ENCODE measurements around the gene MLKL.
A peak's percentile ranks its signal among the peaks of the same experiment; 100 is the strongest.
"Not testable (repeated sequence)": the region's sequence is repeated elsewhere in the genome, so short reads cannot be mapped to it uniquely, and the experiment has no call there.

The MLKL gene

DNA sequence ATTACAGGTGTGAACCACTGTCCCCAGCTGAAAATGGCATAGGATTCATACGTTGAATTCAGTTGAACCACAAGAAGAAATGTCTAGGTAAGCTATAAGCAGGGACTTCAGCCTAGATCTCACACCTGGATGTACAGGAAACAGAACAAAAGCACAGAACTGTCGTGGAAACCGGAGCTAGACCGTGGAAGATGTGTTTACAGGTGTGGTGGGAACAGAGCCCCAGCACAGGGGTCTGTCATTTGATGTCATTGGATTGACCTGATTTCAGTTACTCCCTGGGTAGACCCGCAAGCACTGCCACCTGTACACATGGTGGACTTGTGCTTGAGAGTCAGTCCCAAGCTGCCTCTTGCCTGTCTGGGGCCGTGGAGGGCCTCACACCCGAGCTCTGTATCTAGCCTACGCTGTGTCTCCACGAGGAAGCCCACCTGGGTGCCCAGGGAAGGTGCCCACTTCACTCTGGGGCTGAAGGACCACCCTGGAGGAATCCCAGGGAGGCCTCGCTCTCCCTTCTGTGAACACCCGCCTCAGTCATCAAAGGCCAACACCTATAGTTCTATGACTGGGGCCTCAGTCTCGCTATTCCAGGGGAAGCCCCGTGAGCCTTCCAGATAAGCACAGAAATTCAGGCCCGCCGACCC is 32.2 kb upstream of the MLKL start:
- no peak for DNase-seq (ENCODE audit: low read depth)

DNA sequence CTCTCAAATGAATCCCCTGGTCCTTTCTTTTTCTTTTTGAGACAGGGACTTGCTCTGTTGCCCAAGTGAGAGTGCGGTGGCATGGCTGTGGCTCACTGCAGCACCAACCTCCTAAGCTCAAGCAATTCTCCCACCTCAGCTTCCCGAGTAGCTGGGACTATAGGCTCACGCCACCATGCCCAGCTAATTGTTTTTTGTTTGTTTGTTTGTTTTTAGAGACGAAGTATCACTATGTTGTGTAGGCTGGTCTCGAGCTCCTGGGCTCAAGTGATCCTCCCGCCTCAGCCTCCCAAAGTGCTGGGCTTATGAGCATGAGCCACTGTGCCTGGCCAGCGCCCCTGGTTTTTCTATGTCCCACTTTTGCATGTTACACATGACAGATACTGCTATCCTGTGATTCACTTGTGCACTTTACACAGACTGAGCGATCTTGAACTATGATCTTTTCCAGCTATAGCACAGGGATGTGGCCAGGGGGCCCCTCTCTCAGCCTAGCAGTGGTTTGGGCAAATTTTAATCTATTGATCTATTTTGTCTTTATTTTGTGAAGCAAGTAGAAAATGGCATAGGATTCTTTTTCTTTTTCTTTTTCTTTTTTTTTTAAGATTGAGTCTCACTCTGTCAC is 31.3 kb upstream of the MLKL start:
- no peak for DNase-seq (ENCODE audit: low read depth)

DNA sequence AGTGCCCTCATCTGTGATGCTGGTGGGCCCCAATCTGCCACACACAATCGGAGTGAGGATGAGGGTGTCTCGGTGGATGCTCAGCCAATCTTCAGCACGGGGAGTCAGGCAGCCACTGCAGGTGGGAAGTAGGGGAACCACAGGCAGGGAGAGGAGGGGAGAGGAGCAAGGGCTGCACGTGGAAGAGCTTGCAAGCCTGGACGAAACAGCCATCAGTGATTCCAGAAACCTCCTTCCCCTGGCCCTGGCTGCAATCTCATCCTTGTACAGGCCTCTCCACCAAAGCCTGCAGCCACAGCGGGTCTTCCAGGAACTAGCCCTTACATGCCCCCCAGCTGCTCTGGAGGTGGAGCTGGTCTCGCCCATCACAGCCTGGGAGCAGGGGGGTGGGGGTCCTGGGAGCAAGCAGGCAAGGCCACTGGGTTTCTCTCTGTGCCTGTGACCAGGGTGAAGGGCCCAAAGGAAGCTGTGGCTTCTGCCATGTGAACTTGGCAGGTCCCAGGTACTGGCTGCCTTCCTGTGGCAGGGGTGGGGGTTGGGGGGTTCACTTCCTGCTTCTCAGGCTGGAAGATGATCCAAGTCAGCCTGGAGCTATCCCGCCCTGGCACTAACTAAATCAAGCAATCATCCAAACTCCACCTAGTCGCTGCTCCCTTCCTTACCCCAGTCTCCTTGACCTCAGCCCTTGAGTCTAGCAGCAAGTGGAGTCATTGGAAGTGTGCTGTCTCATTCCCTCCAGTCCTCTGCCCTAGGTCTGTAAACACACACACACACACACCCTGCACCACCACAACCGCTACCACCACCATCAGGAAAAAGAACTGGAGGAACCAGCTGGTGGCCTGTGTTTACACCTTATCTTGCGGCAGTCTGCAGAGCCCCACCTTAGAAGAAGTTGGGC is 29.4 kb upstream of the MLKL start:
- no peak for DNase-seq (ENCODE audit: low read depth)

GRCh38 chr16:74727903-74728302 is 27.2 kb upstream of the MLKL start:
- DNase-seq (ENCODE audit: low read depth): no peak

- no peak for DNase-seq (ENCODE audit: low read depth)
Observed at GRCh38 chr16:74726716-74727115, 26.1 kb upstream of the MLKL start.

DNA sequence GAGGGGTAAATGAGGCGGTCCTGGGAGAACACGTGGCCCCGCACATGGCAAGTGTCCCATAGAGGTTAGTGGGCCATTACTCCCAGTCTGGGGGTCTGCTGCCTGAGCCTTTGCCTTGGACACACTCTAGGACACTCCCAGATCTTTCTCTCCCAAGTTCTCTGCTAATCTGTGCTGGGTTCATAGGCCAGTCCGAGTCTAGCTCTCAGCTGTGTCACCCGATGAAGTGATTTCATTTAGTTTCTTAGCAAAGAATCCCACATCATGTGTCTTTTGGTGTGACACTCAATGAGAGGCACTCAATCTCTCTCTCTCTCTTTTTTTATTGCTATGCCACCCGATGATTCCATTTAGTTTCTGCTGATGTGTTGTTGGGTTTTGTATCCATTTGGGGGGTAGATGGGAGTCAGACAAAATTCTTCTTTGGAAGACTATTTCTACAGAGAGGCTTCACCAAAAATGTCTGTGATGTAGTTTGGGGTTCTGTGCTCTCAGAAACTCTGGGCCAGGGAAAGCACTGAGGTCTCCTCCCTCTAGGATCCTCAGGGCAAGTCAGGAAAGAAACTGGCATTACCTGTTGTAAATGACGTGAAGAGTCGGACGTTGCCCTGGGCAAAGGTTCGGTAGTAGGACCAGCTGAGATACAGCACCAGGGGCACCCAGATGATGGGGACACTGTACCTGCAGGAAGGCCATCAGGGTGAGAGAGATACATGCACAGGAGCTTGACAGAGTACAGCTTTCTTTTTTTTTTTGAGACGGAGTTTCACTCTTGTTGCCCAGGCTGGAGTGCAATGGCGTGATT is 25.2 kb upstream of the MLKL start:
- no peak for DNase-seq (ENCODE audit: low read depth)

- DNase-seq (ENCODE audit: low read depth): peak; percentile 36
Observed at GRCh38 chr16:74724820-74725549, 24.3 kb upstream of the MLKL start.

DNA sequence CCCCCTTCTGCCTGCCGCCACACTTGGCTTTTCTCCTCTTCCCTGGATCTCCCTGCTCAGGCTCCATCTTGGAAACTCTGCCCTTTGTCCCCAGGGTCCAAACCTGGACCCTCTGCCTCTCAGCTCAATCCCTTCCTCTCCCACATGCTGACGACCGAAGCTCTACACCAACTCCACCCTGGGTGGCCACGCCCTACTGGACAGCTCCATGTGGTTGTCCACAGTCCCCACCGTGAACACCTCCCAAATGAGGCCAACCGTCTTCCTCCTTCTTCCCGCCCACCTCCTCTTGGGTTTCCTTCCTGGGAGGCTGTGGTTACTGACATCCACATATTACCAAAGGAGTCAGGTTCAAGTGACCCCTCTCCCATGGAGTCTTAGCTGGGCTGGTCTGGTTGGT is 22.6 kb upstream of the MLKL start:
- DNase-seq (ENCODE audit: low read depth): no peak

- DNase-seq (ENCODE audit: low read depth): not testable (repeated sequence)
Observed at GRCh38 chr16:74722156-74722555, 21.5 kb upstream of the MLKL start.

DNA sequence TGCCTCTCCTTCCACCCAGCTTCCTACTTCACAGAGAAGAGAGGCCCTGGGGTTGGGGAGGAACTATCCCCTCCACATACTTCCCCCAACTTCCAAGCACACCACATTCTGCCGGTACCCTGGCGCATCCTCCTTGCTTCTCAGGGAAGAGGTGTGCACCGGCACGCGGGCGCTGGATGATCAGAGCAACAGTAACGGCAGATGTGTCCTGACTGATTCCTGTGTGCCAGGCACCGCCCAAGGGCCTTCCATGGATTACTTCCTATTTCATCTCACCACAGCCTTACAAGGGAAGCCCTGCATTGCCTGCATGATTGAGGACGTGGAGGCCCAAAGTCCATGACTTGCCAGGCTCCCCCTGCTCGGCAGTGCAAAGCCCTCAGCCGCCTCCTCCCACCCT is 21.1 kb upstream of the MLKL start:
- DNase-seq (ENCODE audit: low read depth): no peak

DNA sequence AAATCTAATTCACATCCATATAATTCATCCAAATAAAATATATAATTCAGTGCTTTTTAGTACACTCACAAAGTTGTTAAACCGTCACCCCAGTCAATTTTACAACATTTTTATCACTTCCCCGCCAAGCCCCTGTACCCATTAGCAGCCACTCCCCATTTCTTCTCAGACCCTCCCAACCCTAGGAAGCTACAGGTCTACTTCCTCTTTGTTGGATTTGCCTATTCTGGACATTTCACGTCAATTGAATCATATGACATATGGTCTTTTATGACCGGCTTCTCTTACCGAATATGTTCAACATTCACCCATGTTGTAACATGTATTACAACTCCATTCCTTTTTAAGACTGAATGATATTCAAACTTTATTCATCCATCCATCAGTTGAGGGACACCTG is 19.9 kb upstream of the MLKL start:
- DNase-seq (ENCODE audit: low read depth): no peak

GRCh38 chr16:74718741-74719610 is 18.3 kb upstream of the MLKL start:
- no peak for DNase-seq (ENCODE audit: low read depth)

DNA sequence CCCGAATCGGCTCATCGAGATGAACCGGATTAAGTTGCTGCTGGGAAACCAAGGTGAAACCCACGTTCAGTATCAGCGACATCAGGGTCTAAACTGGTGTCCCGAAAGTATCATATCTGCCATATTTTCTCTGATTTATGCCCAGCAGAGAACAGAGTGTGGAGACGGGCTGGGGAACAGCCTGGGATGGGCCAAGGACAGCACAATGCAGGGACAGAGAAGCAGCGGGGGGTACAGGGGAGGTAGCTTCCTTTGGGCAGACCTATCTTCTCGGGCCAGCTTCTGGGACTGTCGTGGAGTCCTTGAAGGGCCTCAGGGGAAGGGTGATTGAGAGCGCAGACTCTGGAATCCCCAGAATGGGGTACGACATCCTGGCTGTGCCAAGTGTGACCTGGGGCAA is 17.5 kb upstream of the MLKL start:
- DNase-seq (ENCODE audit: low read depth): no peak

- DNase-seq (ENCODE audit: low read depth): no peak
Observed at GRCh38 chr16:74717367-74717766, 16.7 kb upstream of the MLKL start.

DNA sequence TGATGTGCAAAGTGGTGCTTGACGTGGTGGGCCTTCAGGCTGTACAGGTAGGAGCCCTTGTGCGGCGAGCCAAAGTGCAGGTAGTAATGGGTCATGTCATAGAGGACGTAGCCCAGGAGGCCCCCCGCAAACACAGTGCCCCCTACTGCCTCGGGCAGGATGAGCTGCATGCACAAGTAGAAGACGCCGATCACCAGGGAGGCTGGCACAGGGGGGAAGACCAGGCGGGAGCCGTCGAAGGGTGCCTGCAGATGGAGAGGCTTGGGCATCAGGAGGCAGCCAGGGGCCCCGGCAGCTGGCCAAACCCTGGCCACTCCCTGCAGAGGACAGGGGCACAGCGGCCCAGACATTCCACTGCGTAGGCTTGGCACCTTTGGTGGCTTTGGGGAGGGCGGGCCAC is 15.7 kb upstream of the MLKL start:
- no peak for DNase-seq (ENCODE audit: low read depth)

GRCh38 chr16:74713876-74714275 is 13.2 kb upstream of the MLKL start:
- no peak for DNase-seq (ENCODE audit: low read depth)

- no peak for DNase-seq (ENCODE audit: low read depth)
Observed at GRCh38 chr16:74713325-74713724, 12.7 kb upstream of the MLKL start.

GRCh38 chr16:74711938-74712337 is 11.3 kb upstream of the MLKL start:
- no peak for DNase-seq (ENCODE audit: low read depth)

GRCh38 chr16:74710401-74710800 is 9.7 kb upstream of the MLKL start:
- no peak for DNase-seq (ENCODE audit: low read depth)

GRCh38 chr16:74709441-74709877 is 8.8 kb upstream of the MLKL start:
- peak; percentile 71 for DNase-seq (ENCODE audit: low read depth)

GRCh38 chr16:74700116-74700437 is 585 bp downstream of the MLKL start:
- DNase-seq (ENCODE audit: low read depth): no peak
